Measurements from ENCODE around the gene MOV10. TPM values are rescaled to one million over a fixed set of nuclear protein-coding genes. Genes with fewer than 3 reads are reported as not detected.

MOV10 gene
- total and polyA plus RNA-seq, 7 donors: 4.8 to 10.6 (median 6.4) TPM

- Histone ChIP-seq H3K4me3 (peak overlapping the region; percentile 43), H3K27me3 (ENCODE audit: insufficient read depth in 3 of 3, low read length in 2 of 3) (no peaks in the 10 kb centered on the region), H3K27ac (peak overlapping the region; percentile 96), H3K9me3 (no peaks in the 10 kb centered on the region), H3K4me1 (peaks cover 80% of the 10 kb centered on the region), H3K36me3 (ENCODE audit: insufficient read depth in 1 of 2, low read depth in 1 of 2) (peaks cover 0 to 10% of the 10 kb centered on the region in 2 donors)
- intact Hi-C loops (cut with DNase I): no loop called here
- no peak for TF ChIP-seq CTCF (IDR thresholded peaks at IDR 0.05)
- ATAC-seq: no peak
- WGBS, 3 donors: 61 to 92% (median 82%) methylated on average over 2 of the region's 2 CpGs
- DNase-seq: no peak
Observed at GRCh38 chr1:112628516-112628915, 45.9 kb upstream of the MOV10 start.

GRCh38 chr1:112629256-112629655 is 45.2 kb upstream of the MOV10 start:
- TF ChIP-seq CTCF (IDR thresholded peaks at IDR 0.05): no peak
- peaks cover 0 to 10% of the 10 kb centered on the region in 2 donors for H3K36me3 ChIP-seq (ENCODE audit: insufficient read depth in 1 of 2, low read depth in 1 of 2)
- peak overlapping the region; percentile 96 for H3K27ac ChIP-seq
- no peak overlapping the region for H3K4me3 ChIP-seq
- intact Hi-C loops (cut with DNase I): no loop called here
- ATAC-seq: no peak
- H3K4me1 ChIP-seq: peaks cover 85% of the 10 kb centered on the region
- DNase-seq: no peak
- H3K9me3 ChIP-seq: no peaks in the 10 kb centered on the region
- H3K27me3 ChIP-seq (ENCODE audit: insufficient read depth in 3 of 3, low read length in 2 of 3): no peaks in the 10 kb centered on the region

- TF ChIP-seq CTCF (IDR thresholded peaks at IDR 0.05): no peak
- Histone ChIP-seq H3K27ac (no peak overlapping the region), H3K4me3 (no peak overlapping the region), H3K4me1 (peaks cover 79% of the 10 kb centered on the region), H3K36me3 (ENCODE audit: insufficient read depth in 1 of 2, low read depth in 1 of 2) (peaks cover 0 to 10% of the 10 kb centered on the region in 2 donors), H3K9me3 (no peaks in the 10 kb centered on the region), H3K27me3 (ENCODE audit: insufficient read depth in 3 of 3, low read length in 2 of 3) (no peaks in the 10 kb centered on the region)
- intact Hi-C loops (cut with DNase I): no loop called here
- no peak for ATAC-seq
- whole genome bisulfite sequencing, 3 donors: 95 to 97% (median 96%) methylated on average over 2 of the region's 2 CpGs
- no peak for DNase-seq
Observed at GRCh38 chr1:112633628-112634027, 40.8 kb upstream of the MOV10 start.

- no peaks in the 10 kb centered on the region for H3K27me3 ChIP-seq (ENCODE audit: insufficient read depth in 3 of 3, low read length in 2 of 3)
- intact Hi-C loops (cut with DNase I): no loop called here
- DNase-seq: no peak
- H3K27ac ChIP-seq: no peak overlapping the region
- no peak overlapping the region for H3K4me3 ChIP-seq
- peaks cover 0 to 10% of the 10 kb centered on the region in 2 donors for H3K36me3 ChIP-seq (ENCODE audit: insufficient read depth in 1 of 2, low read depth in 1 of 2)
- TF ChIP-seq CTCF (IDR thresholded peaks at IDR 0.05): no peak
- ATAC-seq: no peak
- no peaks in the 10 kb centered on the region for H3K9me3 ChIP-seq
- H3K4me1 ChIP-seq: peaks cover 72% of the 10 kb centered on the region
Observed at GRCh38 chr1:112634367-112634766, 40.1 kb upstream of the MOV10 start.

- H3K4me1 ChIP-seq: peaks cover 60% of the 10 kb centered on the region
- no peak for TF ChIP-seq CTCF (IDR thresholded peaks at IDR 0.05)
- no peak for ATAC-seq
- no peaks in the 10 kb centered on the region for H3K27me3 ChIP-seq (ENCODE audit: insufficient read depth in 3 of 3, low read length in 2 of 3)
- no peaks in the 10 kb centered on the region for H3K9me3 ChIP-seq
- no peak overlapping the region for H3K4me3 ChIP-seq
- no peak for DNase-seq
- H3K27ac ChIP-seq: peak overlapping the region; percentile 32
- H3K36me3 ChIP-seq (ENCODE audit: insufficient read depth in 1 of 2, low read depth in 1 of 2): peaks cover 0 to under 1% of the 10 kb centered on the region in 2 donors
- intact Hi-C loops (cut with DNase I): no loop called here
- WGBS, 3 donors: 87 to 91% (median 90%) methylated on average over 2 of the region's 2 CpGs
Observed at GRCh38 chr1:112636056-112636455, 38.4 kb upstream of the MOV10 start.

Measured in psoas muscle (tissue), 8 donors.